NCI-H446 treated with DMSO at 0.1 percent for 48 hours (cell line): ENCODE measurements around the gene MAGI3.
"Not testable (repeated sequence)": the region's sequence is repeated elsewhere in the genome, so short reads cannot be mapped to it uniquely, and the experiment has no call there.

Source experiments
- DNase-seq: peaks from one replicate; lab custom pipeline; 2025; lab: John Stamatoyannopoulos, UW

The MAGI3 gene

DNA sequence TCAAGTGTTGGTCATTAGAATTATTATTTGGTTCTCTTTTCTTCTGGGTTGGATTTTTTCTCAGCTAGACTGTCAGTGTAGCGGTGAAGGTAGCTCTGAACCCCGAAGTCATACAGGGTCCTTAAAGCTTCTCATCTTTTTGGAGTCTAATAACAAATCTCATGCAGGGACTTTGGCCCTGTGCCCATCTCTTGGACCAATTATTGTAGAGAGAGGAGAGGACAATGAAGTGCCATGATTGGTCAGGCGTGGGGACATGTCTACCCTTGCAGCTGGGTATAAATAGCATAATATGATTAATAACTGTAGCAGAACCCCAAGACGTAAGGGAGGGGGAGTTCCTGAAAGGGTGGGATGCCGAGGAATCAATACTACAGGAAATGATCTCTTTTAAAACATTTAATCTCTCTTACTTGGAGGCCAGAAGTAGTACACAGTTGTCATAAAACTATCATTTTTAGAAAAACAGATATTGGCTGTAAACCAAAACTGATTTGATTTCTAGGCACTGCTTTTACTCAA, 8.8 kb downstream of the MAGI3 start:
- DNase-seq: peak; percentile 71

- DNase-seq: no peak
Observed at GRCh38 chr1:113401067-113401466, 10.8 kb downstream of the MAGI3 start.

- no peak for DNase-seq
Observed at GRCh38 chr1:113401728-113402127, 11.4 kb downstream of the MAGI3 start.

GRCh38 chr1:113403065-113403464, 12.8 kb downstream of the MAGI3 start:
- no peak for DNase-seq

DNA sequence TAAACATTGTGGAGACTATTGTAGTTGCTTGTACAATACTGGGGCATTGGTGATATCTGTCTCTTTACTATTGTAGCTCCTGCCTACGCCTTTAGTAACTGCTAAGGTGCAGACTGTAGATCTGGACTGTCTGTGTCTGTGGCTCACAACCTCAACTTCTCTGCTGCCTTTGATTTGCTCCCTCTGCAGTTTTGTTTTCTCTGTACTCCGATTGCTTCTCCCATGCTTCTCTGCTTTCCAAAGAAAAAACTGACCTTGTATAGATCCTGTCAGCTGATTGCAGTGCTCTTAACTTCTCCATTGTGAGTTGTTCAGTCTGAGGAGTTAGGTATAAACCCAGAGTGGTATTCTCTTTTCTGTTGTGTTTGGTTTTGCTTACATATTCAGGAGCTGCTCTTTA, 15.3 kb downstream of the MAGI3 start:
- DNase-seq: no peak

GRCh38 chr1:113406149-113406548, 15.8 kb downstream of the MAGI3 start:
- not testable (repeated sequence) for DNase-seq

GRCh38 chr1:113409363-113409762, 19.0 kb downstream of the MAGI3 start:
- no peak for DNase-seq

DNA sequence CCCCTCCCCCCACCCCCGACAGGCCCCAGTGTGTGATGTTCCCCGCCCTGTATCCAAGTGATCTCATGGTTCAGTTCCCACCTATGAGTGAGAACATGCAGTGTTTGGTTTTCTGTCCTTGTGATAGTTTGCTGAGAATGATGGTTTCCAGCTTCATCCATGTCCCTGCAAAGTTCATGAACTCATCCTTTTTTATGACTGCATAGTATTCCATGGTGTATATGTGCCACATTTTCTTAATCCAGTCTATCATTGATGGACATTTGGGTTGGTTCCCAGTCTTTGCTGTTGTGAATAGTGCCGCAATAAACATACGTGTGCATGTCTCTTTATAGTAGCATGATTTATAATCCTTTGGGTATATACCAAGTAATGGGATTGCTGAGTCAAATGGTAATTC, 21.7 kb downstream of the MAGI3 start:
- DNase-seq: not testable (repeated sequence)

DNA sequence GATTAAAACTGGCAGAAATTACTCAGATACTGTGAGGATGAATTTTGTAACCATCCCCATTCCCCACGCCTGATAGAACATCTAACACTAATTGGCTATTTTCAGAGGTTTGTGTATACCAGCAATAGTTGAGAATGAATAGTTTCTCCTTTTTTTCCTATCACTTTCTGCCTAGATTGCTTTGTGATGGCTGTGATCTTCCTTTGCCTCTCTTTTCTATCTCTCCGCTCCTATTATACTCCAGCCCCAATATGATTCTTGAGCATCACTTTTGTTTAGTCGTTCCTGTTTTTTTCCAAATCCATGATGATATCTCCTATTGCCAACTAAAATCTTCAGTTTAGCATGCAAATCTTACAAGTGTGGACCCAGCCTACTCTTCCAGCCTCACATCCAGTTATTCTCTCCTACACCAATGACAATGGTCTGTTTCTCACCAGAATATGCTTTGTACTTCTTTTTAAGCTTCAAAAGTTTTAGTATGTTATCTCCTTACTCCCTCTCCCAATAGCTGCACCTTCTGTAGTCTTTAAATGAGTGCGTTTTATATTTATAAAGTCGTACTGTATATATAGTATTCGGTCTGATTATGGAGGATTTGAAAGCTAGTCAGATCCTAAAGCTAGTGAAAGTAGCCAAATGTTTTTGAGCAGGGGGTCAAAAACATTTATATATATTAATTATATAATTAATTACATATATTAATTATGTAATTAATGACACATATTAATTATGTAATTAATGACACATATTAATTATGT, 25.2 kb downstream of the MAGI3 start:
- peak; percentile 42 for DNase-seq

DNA sequence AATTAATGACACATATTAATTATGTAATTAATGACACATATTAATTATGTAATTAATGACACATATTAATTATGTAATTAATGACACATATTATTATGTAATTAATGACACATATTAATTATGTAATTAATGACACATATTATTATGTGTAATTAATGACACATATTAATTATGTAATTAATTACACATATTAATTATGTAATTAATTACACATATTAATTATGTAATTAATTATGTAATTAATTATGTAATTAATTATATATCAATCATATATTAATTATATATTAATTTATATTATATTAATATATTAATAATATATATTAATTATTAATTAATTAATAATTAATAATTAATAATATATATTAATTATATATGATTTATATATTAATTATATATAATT, 25.8 kb downstream of the MAGI3 start:
- not testable (repeated sequence) for DNase-seq

- no peak for DNase-seq
Observed at GRCh38 chr1:113416496-113416895, 26.2 kb downstream of the MAGI3 start.

- DNase-seq: no peak
Observed at GRCh38 chr1:113422315-113423068, 32.2 kb downstream of the MAGI3 start.

- no peak for DNase-seq
Observed at GRCh38 chr1:113423826-113424225, 33.5 kb downstream of the MAGI3 start.

DNA sequence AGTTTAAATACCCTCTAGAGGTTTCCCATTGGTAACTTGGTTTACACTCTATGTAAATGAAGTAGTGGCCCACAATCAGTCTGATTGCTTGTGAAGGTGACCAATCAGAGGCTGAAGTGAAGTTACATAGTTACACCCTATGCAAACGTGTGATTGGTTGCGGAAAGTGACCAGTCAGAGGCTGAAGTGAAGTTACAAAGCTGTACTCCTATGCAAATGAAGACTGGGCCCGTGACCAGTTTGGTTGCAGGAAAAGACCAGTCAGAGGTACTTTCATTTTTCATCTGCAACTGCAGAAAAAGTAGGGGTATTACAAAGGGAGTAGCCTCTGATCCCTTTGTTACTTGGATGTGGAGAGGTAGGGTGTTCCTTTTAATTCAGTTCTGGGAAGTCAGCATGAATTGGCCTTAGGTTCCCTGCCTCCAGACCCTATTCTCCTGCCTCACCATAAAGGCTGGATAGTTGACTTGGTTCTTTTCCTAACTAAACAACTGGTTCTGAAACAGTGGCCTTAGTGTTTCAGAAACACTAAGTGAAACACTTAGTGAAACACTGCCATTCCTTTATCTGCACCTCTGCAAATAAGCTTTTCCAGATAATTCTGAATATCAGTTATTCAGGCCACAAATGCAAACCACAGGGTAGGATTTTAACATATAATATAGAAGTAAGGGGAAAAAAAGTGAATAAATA, 39.3 kb downstream of the MAGI3 start:
- no peak for DNase-seq

DNA sequence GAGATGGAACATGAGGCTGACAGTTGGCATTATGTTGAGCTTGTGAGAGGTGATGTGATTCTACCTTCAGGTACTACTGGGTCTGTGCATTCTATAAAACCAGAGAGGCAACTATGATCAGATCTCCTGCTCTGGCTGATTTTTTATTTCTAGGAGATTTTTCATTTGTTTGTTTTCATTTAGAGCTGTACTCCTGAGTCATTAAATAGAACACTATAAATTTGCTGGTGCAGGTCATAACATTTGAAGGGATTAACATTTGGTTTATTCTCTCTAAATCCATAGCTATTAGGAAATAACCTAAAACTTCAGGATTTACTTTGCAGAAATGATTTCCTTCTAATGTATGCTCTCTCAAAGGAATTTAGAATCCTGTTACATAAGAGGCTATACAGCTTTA, 42.9 kb downstream of the MAGI3 start:
- DNase-seq: no peak

GRCh38 chr1:113434081-113434873, 44.0 kb downstream of the MAGI3 start:
- DNase-seq: no peak

DNA sequence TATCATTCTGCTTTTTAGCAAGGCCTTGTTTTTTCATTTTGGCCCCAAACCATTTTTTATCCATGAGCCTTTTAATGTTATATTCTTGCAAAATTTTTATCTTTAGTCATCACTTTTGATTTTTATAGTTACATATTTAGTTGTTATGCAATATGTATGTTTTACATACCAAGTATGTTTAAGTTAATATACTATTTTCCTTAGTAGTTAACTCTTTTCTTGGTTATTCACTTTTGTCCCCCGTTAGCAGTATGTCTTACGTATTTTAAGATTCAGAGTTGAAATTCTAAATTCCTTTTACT, 44.5 kb downstream of the MAGI3 start:
- DNase-seq: no peak

DNA sequence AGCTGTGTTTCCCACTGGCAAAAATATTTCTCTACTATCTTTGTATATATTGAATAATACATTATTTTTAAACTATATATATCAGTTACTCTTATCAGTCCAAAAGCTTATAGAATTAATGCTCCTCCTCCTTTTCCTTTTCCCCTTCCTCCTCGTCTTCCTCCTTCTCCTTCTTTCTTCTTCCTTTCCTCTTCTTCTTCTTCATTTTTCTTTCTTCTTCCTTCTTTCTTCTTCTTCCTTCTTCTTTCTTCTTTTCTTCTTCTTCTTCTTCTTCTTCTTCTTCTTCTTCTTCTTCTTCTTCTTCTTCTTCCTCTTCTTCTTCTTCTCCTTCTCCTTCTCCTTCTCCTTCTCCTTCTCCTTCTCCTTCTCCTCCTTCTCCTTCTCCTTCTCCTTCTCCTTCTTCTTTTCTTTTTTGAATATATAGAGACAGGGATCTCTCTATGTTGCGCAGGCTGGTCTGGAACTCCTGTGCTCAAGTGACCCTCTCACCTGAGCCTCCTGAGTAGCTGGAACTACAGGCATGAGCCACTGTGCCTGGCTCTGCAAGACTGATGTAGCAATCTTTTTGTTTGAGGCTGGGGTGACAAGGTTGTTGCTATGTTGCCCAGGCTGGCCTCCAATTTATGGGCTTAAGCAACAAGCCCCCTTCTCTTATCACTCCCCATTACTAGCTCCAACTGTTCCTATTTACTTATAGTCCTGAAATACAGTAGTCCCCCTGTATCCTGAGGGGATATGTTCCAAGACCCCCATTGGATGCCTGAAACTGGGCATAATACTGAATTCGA, 47.4 kb downstream of the MAGI3 start:
- DNase-seq: no peak

GRCh38 chr1:113438505-113439276, 48.4 kb downstream of the MAGI3 start:
- DNase-seq: no peak

DNA sequence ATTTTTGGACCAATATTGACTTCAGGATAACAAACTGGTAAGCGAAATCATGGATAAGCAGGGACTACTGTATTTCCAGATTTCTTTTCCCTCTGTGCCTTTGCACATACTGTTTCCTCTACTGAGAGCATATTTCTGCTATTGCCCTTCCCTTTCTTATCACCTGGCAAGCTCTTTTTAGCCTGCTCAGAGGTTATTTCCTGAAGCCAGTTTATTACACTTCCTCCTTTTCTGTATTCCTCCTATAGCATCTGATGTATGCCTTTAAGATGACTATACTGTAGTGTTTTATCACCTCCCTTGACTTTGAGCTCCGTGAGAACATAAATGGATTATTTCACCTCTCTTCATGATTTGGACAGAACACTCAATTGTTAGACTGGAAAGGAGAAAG, 49.0 kb downstream of the MAGI3 start:
- DNase-seq: no peak
